Measurements from ENCODE around the gene RAD51B. TPM values are rescaled to one million over a fixed set of nuclear protein-coding genes. Genes with fewer than 3 reads are reported as not detected.

Gene RAD51B
- total RNA-seq, 1 experiment from 2014 or later = 23.3 TPM

DNA sequence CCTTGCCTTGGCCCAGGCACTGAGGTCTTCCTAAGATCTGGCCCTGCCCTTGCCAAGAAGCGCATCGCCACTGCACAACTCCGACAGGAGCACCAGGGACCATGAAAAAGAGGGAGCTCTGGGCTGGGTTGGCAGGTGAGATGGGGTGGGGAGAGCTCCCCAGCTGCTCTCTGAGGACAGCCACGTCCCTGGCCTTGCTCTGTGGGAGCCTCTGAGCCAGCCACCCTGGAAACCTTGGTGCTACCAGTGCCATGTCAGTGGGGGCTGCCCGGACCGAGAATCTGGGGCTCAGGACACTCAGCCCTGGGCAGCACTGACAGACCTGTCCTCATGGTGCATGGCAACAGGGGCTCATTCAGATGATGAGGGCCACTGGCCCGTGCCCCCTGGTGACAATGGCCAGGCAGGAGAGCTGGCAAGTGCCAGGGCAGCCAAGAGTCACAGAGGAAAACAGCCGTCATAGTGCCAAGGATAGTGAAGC lies 838.5 kb downstream of the RAD51B start:
- peaks cover 6% of the 10 kb centered on the region for H3K4me1 ChIP-seq (ENCODE audit: insufficient read depth, low read length, poor library complexity, severe bottlenecking)
- H3K9me3 ChIP-seq (ENCODE audit: low read depth, low read length, poor library complexity, severe bottlenecking) = no peaks in the 10 kb centered on the region
- no peaks in the 10 kb centered on the region for H3K27me3 ChIP-seq (replicated peaks; ENCODE audit: insufficient read depth, low read depth, low read length, poor library complexity)
- no peak overlapping the region for H3K27ac ChIP-seq (ENCODE audit: low read depth, low read length, poor library complexity, severe bottlenecking)
- CTCF ChIA-PET = no interaction called here
- H3K36me3 ChIP-seq (ENCODE audit: insufficient read depth, low read length, poor library complexity, severe bottlenecking) = no peaks in the 10 kb centered on the region
- H3K4me3 ChIP-seq (ENCODE audit: low read depth, low read length, poor library complexity, severe bottlenecking) = no peak overlapping the region
- no TSS peak for BruUV-seq (replicated peaks)
- no peak for DNase-seq (ENCODE audit: low spot score)
- intact Hi-C loops (cut with micrococcal nuclease; ENCODE audit: unreplicated experiment) = no loop called here
- no peak for TF ChIP-seq EZH2 (IDR thresholded peaks at IDR 0.05; ENCODE audit: borderline replicate concordance, low read depth, low read length, poor library complexity, severe bottlenecking)
- TF ChIP-seq, protein P1, sequence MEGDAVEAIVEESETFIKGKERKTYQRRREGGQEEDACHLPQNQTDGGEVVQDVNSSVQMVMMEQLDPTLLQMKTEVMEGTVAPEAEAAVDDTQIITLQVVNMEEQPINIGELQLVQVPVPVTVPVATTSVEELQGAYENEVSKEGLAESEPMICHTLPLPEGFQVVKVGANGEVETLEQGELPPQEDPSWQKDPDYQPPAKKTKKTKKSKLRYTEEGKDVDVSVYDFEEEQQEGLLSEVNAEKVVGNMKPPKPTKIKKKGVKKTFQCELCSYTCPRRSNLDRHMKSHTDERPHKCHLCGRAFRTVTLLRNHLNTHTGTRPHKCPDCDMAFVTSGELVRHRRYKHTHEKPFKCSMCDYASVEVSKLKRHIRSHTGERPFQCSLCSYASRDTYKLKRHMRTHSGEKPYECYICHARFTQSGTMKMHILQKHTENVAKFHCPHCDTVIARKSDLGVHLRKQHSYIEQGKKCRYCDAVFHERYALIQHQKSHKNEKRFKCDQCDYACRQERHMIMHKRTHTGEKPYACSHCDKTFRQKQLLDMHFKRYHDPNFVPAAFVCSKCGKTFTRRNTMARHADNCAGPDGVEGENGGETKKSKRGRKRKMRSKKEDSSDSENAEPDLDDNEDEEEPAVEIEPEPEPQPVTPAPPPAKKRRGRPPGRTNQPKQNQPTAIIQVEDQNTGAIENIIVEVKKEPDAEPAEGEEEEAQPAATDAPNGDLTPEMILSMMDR (conservative IDR thresholded peaks at IDR 0.05; ENCODE audit: low read depth, low read length) = no peak
- POLR2A ChIA-PET (ENCODE audit: low non-redundant PET) = no interaction called here

DNA sequence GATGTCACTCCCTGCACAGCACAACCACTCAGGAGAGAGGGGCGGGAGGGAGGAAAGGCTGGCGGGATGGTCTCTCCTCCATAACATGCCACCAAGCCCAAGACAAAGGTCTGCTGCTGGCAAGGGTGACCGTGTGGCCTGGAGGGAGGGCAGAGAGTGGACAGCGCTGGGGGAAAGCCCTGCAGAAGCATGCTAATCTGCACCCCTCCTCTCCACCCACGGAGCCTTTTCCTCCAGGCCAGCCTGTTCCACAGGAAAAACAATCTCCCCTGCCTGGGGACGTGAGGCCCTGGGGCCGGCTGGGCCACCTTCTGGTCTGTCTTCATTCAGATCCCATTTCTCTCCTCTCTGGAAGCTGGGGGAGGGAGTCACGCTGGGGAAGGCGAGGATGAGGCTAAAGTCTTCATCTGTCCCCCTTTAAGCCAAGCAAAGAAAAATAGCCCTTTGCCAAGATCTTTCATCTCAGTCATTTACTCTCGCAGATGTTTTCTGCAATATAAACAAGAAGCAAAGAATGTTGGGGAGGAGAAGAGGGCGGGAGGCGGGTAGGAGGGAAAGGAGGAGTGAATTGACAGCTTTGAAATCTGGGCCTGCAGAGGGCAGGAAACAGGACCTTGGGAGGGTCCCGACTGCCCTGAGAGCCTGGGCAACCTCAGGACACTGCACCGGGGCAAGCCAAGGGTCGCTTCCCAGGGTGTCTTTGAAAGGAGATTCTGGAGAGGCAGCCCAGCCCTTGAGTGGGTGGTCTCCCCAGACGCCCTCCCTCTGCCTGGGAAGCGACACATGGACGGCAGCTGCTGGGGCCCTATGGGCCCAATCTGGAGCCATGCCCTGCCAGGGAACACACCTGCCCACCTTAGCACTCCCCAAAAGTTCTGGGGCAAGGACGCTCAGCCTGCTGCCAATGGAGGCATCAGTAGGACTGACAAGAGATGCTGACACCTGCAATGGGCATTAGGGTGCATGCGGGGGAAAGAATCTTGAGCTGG lies 839.7 kb downstream of the RAD51B start:
- no TSS peak for BruUV-seq (replicated peaks)

DNA sequence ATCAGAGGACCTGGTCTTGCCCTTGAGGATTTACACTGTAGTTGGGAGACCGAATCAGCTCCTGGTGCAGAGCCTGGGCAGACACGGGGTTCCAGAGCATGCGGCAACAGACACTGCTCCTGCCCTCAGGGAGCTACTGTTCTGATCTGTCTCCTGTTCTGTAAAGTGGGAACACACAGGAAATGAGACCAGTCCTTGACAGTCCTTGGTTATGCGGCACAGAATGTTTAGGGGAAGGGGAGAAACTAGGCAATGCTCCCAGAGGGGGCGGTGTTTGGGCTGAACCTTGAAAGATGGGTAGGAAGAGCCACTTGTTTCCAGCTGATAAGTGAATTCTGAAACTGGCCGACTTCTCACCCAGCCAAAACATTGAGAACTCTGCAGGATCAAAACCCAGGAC lies 840.9 kb downstream of the RAD51B start:
- no TSS peak for BruUV-seq (replicated peaks)

More for the DNA sequence above, 839.7 kb downstream of the RAD51B start:
- TF ChIP-seq EZH2 (IDR thresholded peaks at IDR 0.05; ENCODE audit: borderline replicate concordance, low read depth, low read length, poor library complexity, severe bottlenecking) = no peak
- TF ChIP-seq, protein P1 (conservative IDR thresholded peaks at IDR 0.05; ENCODE audit: low read depth, low read length) = no peak
- no peaks in the 10 kb centered on the region for H3K36me3 ChIP-seq (ENCODE audit: insufficient read depth, low read length, poor library complexity, severe bottlenecking)
- CTCF ChIA-PET = no interaction called here
- H3K27ac ChIP-seq (ENCODE audit: low read depth, low read length, poor library complexity, severe bottlenecking) = no peak overlapping the region
- no peaks in the 10 kb centered on the region for H3K9me3 ChIP-seq (ENCODE audit: low read depth, low read length, poor library complexity, severe bottlenecking)
- H3K4me3 ChIP-seq (ENCODE audit: low read depth, low read length, poor library complexity, severe bottlenecking) = no peak overlapping the region
- peaks cover 6% of the 10 kb centered on the region for H3K4me1 ChIP-seq (ENCODE audit: insufficient read depth, low read length, poor library complexity, severe bottlenecking)
- DNase-seq (ENCODE audit: low spot score) = no peak
- POLR2A ChIA-PET (ENCODE audit: low non-redundant PET) = no interaction called here
- intact Hi-C loops (cut with micrococcal nuclease; ENCODE audit: unreplicated experiment) = no loop called here
- H3K27me3 ChIP-seq (replicated peaks; ENCODE audit: insufficient read depth, low read depth, low read length, poor library complexity) = no peaks in the 10 kb centered on the region

More for the DNA sequence above, 840.9 kb downstream of the RAD51B start:
- intact Hi-C loops (cut with micrococcal nuclease; ENCODE audit: unreplicated experiment) = no loop called here
- DNase-seq (ENCODE audit: low spot score) = no peak
- Histone ChIP-seq H3K27me3 (replicated peaks; ENCODE audit: insufficient read depth, low read depth, low read length, poor library complexity) (no peaks in the 10 kb centered on the region), H3K4me3 (ENCODE audit: low read depth, low read length, poor library complexity, severe bottlenecking) (no peak overlapping the region), H3K27ac (ENCODE audit: low read depth, low read length, poor library complexity, severe bottlenecking) (no peak overlapping the region), H3K36me3 (ENCODE audit: insufficient read depth, low read length, poor library complexity, severe bottlenecking) (no peaks in the 10 kb centered on the region), H3K9me3 (ENCODE audit: low read depth, low read length, poor library complexity, severe bottlenecking) (no peaks in the 10 kb centered on the region), H3K4me1 (ENCODE audit: insufficient read depth, low read length, poor library complexity, severe bottlenecking) (peaks cover 6% of the 10 kb centered on the region)
- no peak for TF ChIP-seq EZH2 (IDR thresholded peaks at IDR 0.05; ENCODE audit: borderline replicate concordance, low read depth, low read length, poor library complexity, severe bottlenecking)
- TF ChIP-seq, protein P1 (conservative IDR thresholded peaks at IDR 0.05; ENCODE audit: low read depth, low read length) = no peak
- ChIA-PET POLR2A (ENCODE audit: low non-redundant PET) (no interaction called here), CTCF (no interaction called here)

Measured in A673 (cell line).